GM13977 (cell line): ENCODE results near the gene DPH6.
"Not testable (repeated sequence)": the region's sequence is repeated elsewhere in the genome, so short reads cannot be mapped to it uniquely, and the experiment has no call there.

Source experiments
- DNase-seq: peaks from one replicate; pipeline ENCODE4 v3.0.0; 2012; ENCODE audit warnings: low spot score
- CTCF ChIP-seq: IDR thresholded peaks from 2 replicates; pipeline ENCODE4 v1.5.1; 2012; ENCODE audit warnings: mild to moderate bottlenecking, control low read depth; ENCODE audit not compliant: insufficient read depth; ENCODE audit errors: extremely low read depth, missing control alignments
- in situ Hi-C: fragments of 300-500 bp; cut with MboI; formaldehyde crosslinking; loops from one replicate; pipeline ENCODE4 v1.12.0; 2022; ENCODE audit warnings: low sequenced_read_pairs, low pct_unique_long_range_greater_than_20kb, mixed read lengths, inconsistent platforms; ENCODE audit not compliant: unreplicated experiment

Gene DPH6

GRCh38 chr15:35358824-35359223 lies 187.1 kb downstream of the DPH6 start:
- no peak for DNase-seq
- no peak for TF ChIP-seq CTCF
- in situ Hi-C loops = no loop called here

DNA sequence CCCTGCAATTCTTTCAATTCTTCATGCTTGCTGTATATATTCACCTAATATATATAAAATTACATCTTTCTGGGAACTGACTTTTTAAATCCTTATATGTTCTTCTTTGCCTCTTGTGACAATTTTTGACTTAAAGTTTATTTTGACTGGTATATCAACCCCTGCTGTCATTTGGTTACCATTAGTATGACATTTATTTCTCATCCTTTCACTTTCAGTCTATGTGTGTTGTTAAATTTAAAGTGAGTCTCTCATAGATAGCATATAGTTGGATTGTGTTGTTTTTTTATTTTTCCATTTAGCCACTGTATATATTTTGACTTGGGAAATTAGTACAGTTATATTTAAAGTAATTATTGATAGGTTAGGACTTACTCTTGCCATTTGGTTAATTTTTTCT lies 194.9 kb downstream of the DPH6 start:
- no peak for TF ChIP-seq CTCF
- DNase-seq = no peak
- in situ Hi-C loops = no loop called here

GRCh38 chr15:35349916-35350315 lies 196.0 kb downstream of the DPH6 start:
- in situ Hi-C loops = no loop called here
- no peak for DNase-seq
- TF ChIP-seq CTCF = no peak

DNA sequence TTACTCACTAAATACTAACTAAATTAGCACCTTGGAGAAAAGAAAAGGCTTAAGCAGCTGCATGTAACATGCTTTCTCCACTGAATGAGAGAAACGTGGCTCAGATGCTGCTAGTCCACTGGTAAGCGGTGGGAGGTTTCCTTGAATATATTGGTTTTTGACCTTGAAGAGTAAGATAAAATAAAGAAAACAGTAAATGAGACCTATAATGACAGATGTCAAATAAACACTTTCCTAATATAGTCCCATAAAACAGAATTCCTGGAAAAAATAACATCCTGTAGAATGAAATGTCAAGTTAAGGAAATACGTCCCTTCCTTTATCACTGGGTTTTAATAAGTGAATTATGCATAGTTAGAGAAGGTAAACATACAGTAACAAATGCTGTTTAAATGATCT lies 215.0 kb downstream of the DPH6 start:
- in situ Hi-C loops = no loop called here
- DNase-seq = no peak
- TF ChIP-seq CTCF = no peak

GRCh38 chr15:35330048-35330695 lies 215.8 kb downstream of the DPH6 start:
- TF ChIP-seq CTCF = no peak
- in situ Hi-C loops = no loop called here
- no peak for DNase-seq

GRCh38 chr15:35329521-35329961 lies 216.4 kb downstream of the DPH6 start:
- no peak for DNase-seq
- in situ Hi-C loops = no loop called here
- no peak for TF ChIP-seq CTCF

DNA sequence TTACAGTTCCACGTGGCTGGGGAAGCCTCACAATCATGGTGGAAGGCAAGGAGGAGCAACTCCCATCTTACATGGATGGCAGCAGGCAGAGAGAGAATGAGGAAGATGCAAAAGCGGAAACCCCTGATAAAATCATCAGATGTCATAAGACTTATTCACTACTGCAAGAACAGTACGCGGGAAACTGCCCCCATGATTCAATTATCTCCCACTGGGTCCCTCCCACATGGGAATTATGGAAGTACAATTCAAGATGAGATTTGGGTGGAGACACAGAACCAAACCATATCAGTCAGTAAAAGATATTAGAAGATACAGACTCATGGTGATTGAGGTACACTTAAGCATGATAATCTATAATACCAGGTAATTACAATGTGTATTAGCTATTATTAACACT lies 217.1 kb downstream of the DPH6 start:
- in situ Hi-C loops, DNase-seq: not testable (repeated sequence)
